Measurements from ENCODE around the gene ODR4. TPM values are rescaled to one million over a fixed set of nuclear protein-coding genes. Genes with fewer than 3 reads are reported as not detected.

The ODR4 gene
- polyA plus RNA-seq, 1 of the 3 experiments (the other 2 are of a cell fraction) = 8.2 TPM

GRCh38 chr1:186421446-186421845, 45.8 kb downstream of the ODR4 start:
- Histone ChIP-seq H3F3A (replicated peaks; ENCODE audit: insufficient read depth) (no peaks in the 10 kb centered on the region), H3K27me3 (ENCODE audit: insufficient read depth) (no peaks in the 10 kb centered on the region), H3K36me3 (replicated peaks in 1 of 2; ENCODE audit: control insufficient read depth in 1 of 2, insufficient read depth in 2 of 2, low read length in 1 of 2) (peaks cover 31 to 37% of the 10 kb centered on the region in 2 experiments), H2AFZ (ENCODE audit: low read depth) (no peak overlapping the region; the same call in 1 of the 2 replicates), H3K9me2 (no peaks in the 10 kb centered on the region), H3K27ac (ENCODE audit: low read depth in 2 of 2, low read length in 1 of 2) (no peak overlapping the region), H3K4me2 (no peak overlapping the region), H3K4me1 (ENCODE audit: control insufficient read depth in 1 of 2, insufficient read depth in 2 of 2, low read depth in 1 of 2, low read length in 1 of 2) (peaks cover 0 to 4% of the 10 kb centered on the region in 2 experiments; a peak in 3 of 4 replicates), H3K9ac (no peak overlapping the region), H4K20me1 (ENCODE audit: insufficient read depth) (no peaks in the 10 kb centered on the region), H3K9me3 (no peaks in the 10 kb centered on the region), H3K79me2 (ENCODE audit: insufficient read depth) (no peaks in the 10 kb centered on the region), H3K4me3 (ENCODE audit: low read depth in 2 of 2, low read length in 1 of 2) (no peak overlapping the region)
- TF ChIP-seq MXI1 (IDR thresholded peaks at IDR 0.05; ENCODE audit: low read depth, low read length) (no peak), YY1 (IDR thresholded peaks at IDR 0.05; ENCODE audit: low read depth) (no peak), TEAD4 (IDR thresholded peaks at IDR 0.05; ENCODE audit: borderline replicate concordance, insufficient read depth) (no peak), FOSL2 (IDR thresholded peaks at IDR 0.05; ENCODE audit: borderline replicate concordance, low read depth) (no peak), JUND (IDR thresholded peaks at IDR 0.05) (no peak), FOXM1 (IDR thresholded peaks at IDR 0.05; ENCODE audit: low read depth) (no peak), REST (IDR thresholded peaks at IDR 0.05; ENCODE audit: low read depth, low read length) (no peak), RCOR1 (IDR thresholded peaks at IDR 0.05; ENCODE audit: low read length) (no peak), ELF1 (IDR thresholded peaks at IDR 0.05) (no peak), POLR2AphosphoS5 (IDR thresholded peaks at IDR 0.05; ENCODE audit: low read depth, low read length) (no peak), FOXJ3 (CRISPR knock-in tag; IDR thresholded peaks at IDR 0.05) (no peak), ZBTB33 (IDR thresholded peaks at IDR 0.05; ENCODE audit: borderline replicate concordance, low read depth) (no peak), TAF1 (IDR thresholded peaks at IDR 0.05; ENCODE audit: borderline replicate concordance, low read depth, low read length) (no peak), RXRA (IDR thresholded peaks at IDR 0.05; ENCODE audit: borderline replicate concordance, low read depth) (no peak), CTCF (IDR thresholded peaks at IDR 0.05) (no peak), EP300 (IDR thresholded peaks at IDR 0.05; ENCODE audit: borderline replicate concordance in 1 of 2, low read depth in 1 of 2, low read length in 1 of 2) (no peak), GATA2 (CRISPR knock-in tag; IDR thresholded peaks at IDR 0.05) (no peak), MAX (IDR thresholded peaks at IDR 0.05; ENCODE audit: low read depth) (no peak)
- POLR2A ChIA-PET = no interaction called here
- WGBS (ENCODE audit: low lambda C conversion rate) = 96% methylated on average over 6 of the region's 6 CpGs
- CTCF ChIA-PET = no interaction called here
- no peak for DNase-seq

All from SK-N-SH (cell line).